CD4-positive, alpha-beta T cell treated with Interleukin-4 for 4 hours (primary cell): ENCODE data around the gene NFKB1.

ENCODE experiments used
- DNase-seq: peaks from one replicate; pipeline ENCODE4 v3.0.0-alpha.2; 2020

NFKB1 gene

GRCh38 chr4:102633100-102633499, 131.9 kb downstream of the NFKB1 start:
- DNase-seq: no peak

DNA sequence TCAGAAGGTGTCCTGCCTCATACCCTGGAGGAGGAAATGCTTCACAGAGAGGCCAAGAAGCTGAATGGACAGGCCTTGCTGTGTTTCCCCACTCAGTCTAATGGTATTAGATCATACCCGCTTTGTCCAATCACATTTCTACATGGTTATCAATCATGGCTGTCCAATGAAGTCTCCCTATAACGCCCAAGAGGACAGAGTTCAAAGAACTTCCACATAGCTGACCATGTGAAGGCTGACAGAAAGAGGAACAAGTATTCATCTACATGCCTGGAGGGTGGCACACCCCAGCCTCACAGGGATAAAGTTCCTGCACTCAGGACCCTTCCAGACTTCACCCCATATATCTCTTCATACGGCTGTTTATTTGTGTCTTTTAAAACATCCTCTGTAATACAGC, 136.2 kb downstream of the NFKB1 start:
- no peak for DNase-seq

DNA sequence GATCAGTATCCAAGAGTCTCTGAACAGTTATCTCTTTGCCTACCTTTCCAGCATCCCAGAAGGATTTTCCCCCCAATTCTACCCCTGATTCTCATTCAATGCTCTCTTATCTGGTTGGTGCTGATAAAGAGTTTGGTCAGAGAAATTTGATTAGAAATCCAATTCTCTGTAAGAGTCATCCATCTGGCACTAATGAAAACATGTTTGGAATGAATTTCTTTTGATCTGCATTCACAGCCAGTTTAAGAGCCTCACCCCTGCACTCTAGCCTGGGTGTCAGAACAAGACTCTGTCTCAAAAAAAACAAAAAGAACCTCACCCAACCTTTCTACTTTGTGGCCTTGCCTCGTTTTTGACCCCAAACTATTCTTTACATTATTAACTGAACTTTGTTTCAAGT, 137.5 kb downstream of the NFKB1 start:
- DNase-seq: no peak

DNA sequence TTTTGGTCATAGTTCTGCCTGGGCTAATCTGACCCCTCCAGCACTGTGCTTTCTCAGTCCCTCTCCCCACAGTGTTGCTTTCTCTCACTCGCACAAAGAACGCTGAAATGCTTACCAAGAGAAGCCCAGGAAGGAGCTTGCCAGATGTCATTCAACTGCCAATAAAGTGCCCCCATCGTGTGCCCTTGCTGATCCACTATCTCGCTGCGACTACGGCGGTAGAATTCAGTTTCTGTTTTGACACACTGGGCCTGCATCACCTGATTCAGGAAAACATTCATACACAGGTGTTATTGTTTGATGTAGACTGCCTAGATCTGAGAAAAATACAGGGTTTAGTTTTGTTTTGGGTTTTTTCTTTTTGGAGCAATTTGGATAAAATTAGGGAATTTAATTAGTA, 138.4 kb downstream of the NFKB1 start:
- DNase-seq: no peak

DNA sequence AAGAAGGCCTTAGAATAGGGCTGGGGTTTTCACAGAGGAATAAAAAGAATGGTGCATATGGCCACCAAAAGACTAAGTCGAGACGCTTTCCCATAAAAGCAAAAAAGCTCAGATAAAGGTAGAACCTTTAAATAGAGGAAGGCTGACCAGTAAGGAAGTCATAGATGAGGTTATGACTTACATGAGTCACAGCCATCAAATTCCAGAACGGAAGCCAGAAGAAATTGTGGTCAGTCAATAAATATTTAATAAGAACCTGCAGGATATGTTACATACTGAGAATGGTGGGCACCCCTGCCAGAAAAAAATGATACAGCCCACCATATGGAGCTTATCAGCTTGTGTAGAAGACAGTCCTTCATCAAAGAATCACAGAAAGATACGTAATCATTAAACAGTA, 139.5 kb downstream of the NFKB1 start:
- DNase-seq: no peak

DNA sequence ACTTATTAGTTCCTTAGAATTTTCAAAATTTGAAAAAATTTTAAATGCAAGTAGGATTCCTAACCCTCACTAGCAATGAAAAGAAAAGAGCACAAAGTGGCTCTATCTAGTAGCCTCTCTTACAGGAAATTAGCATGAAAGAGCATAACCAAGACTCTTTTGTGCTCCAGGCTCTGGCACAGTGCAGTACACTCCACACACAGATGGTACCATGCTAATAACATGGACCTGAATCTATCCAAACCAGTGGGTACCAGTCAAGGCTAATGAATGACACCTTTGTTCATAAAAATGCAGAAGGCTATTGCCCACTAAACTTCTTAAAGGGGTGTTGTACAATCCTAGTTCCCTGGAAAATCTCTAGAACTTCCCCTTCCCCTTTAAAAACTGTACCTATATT, 140.6 kb downstream of the NFKB1 start:
- DNase-seq: no peak

DNA sequence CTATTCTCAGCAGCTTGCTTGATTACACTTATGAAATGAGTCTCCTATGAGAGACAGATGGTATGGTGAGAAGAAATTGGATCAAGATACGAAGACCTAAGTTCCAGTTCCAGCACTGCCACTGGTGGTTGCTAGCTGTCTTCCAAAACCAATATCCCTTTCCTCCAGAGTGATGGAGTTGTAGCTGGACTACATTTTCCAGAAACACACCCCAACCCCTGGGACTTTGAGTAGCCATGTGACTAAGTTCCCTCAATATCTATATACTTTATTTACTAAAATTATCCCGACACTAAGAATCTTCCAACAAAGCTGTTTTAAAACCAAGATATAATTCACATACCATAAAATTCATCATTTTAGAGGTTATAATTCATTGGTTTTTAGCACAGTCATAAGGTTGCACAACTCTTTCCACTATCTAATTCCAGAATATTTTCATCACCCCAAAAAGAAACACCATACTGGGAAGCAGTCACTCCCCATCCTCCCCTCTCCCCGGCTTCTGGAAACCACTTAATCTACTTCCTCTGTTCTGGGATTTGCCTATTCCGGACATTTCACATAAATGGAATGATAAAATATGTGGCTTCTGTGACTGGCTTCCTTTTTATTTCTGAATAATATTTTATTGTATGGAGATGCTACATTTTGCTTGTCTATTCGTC, 141.6 kb downstream of the NFKB1 start:
- DNase-seq: no peak

- DNase-seq: no peak
Measured at GRCh38 chr4:102647117-102647516, 146.0 kb downstream of the NFKB1 start.

- no peak for DNase-seq
Measured at GRCh38 chr4:102657206-102657605, 156.0 kb downstream of the NFKB1 start.

DNA sequence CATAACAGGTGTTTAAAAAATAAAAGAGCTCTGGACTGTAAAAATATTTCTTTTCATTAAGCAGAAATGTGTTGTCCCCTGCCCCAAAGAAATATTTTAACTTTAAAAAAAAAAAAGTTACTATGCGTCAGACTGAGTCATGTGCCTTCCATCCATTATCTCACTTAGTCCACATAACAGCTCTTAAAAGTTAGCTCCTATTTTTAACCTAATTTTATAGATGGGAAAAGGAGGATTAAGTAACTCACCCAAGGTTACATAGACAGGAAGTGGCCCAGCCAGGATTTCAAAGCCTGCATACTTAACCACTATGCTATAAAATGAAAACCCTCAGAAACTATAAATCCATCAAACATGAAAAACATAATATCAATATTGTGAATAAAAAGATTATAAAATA, 161.9 kb downstream of the NFKB1 start:
- no peak for DNase-seq

- no peak for DNase-seq
Measured at GRCh38 chr4:102665527-102665926, 164.4 kb downstream of the NFKB1 start.
